Measurements from ENCODE around the gene NHP2.
A peak's percentile ranks its signal among the peaks of the same experiment; 100 is the strongest.
"Not testable (repeated sequence)": the region's sequence is repeated elsewhere in the genome, so short reads cannot be mapped to it uniquely, and the experiment has no call there.

The NHP2 gene

DNA sequence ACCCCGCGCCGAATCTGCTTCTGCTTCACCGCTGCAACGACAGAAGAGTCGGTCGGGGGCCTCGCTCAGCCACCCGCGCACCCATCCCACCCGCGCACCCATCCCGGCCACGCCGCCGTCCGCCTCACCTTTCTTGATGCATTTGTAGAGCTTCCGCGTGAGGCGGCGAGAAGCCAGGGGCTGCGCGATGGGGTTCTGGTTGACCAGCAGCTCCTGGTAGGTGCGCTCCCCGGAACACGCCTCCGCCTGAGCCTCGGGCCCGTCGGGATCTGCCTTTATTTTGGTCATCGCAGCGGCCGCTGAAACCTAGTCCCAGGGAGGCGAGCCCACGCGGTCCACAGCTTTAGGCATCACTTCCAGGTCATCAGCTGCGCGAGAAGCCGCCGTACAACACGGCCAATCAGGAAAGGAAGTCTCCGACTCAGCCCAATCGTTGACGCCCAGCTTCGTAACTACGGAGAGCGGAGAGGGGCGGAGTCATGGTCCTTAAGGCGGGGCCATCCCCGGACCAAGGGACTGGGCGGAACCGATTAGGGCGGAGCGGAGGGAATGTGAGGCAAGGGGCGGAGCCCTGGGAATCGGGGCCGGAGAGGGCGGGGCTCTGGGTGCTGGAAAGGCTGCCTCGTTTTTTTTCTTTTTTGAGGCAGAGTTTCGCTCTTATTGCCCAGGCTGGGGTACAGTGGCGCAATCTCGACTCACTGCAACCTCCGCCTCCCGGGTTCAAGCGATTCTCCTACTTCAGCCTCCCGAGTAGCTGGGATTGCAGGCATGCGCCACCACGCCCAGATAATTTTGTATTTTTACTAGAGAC is at the start of gene NHP2:
Gene NHP2, minus strand, starts transcription at position 356 of the 811 bp plus-strand sequence. Its CDS starts 68 bp downstream, at position 288.
- DNase-seq, result peak; percentile 92

DNA sequence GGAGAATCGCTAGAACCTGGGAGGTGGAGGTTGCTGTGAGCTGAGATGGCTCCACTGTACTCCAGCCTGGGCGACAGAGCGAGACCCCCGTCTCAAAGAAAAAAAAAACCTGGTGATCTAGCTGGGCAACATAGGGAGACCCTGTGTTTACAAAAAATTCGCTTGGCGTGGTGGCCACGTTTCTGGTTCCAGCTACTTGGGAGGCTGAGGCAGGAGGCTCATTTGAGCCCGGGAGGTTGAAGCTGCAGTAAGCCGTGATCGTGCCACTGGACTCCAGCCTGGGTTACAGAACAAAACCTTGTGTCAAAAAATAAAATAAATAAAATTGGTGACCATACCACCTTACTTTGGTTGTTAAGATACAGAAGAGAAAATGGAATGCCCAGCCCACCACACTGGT is 48.9 kb upstream of the NHP2 start:
- DNase-seq, result no peak

DNA sequence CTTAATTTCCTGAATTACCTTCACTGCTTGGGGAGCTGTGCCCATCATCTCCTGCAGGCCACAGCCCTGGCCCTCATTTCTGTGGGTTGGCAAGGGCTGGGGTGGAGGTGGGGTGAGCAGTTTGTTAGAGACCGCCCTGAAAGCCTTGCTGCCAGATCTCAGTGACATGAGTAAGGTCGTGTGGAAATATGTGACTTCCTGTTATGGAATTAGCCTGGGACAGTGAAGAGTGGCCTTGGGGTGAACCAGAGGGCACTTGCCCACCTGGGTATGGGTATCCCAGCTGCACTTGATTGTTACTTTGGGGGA is 48.2 kb upstream of the NHP2 start:
- DNase-seq, result no peak

DNA sequence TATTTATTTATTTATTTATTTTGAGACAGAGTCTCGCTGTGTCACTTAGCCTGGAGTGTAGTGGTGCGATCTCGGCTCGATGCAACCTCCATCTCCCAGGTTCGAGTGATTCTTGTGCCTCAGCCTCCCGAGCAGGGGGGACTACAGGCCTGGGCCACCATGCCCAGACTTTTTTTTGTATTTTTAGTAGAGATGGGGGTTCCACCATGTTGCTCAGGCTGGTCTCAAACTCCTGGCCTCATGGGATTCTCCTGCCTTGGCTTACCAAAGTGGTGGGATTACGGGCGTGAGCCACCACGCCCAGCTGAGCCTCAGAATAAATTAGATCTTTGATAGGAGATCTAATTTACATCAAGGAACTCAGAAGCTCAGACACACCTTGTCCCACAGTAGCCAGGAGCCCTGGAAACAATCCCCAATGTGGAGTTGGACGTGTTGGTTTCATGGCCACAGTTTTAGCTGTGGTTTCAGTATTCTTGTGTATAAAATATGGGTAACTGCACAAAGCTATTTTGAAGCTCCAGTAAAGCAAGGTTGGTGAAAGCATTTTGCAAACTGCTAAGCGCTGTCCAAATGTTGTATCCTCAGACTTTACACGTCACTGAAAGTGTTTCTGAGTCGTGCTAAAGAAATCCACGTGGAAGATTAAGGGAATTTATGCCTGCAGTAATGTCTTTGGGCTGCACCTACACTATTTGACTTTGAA is 47.7 kb upstream of the NHP2 start:
- DNase-seq, result no peak

DNA sequence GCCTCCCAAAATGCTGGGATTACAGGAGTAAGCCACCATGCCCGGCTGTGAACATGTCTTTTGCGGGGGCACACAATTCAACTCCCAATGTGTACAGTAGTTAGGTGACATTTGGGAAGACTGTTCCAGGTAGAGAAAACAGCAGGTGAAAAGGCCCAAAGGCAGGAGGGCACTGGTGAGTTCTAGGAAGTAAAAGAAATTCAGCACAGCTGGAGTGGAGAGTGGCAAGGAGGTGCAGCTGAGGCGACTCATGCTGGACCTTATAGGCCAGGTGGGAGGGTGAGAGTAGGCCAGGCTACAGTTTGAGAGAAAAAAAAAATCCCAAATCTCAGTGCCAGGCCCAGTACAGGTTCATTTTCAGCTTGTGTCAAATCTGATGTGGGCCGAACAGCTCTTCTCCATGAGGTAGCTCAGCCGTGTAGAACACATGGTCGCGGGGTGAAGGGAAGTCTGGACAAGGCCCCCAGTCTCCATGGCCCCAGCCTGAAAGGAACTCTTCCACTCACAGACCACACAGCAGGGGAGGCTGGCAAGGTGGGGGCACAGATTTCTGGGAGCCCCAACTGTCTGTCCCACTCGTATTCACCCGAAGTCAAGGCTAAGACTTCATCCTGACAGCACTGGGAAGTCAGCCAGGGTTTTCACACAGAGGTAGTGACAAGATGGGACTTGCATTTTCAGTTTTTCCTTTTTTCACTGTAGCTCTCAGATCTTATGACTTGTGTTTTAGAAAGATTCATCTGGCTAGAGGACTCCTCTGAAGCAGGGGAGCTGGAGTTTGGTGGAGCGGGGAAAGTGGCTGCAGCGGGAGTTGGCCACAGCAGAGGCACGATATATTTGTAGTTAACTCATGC is 46.1 kb upstream of the NHP2 start:
- no peak for DNase-seq

DNA sequence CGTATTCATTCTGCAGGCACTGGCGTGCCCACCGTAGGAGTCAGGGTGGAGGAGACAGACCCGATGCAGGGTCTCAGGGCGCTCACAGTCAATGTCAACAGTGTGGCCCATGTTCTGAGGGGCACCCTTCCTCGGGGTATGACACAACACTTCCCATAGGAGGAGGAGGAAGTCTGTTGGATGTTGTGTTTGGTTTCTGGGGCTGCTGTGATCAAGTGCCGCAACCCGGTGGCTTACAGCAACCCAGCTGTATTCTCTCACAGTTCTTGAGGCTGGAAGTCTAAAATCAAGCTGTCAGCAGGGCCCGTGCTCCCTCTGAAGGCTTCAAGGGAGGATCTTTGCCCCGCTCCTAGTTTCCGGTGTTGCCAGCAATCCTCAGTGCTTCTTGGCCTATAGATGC is 45.0 kb upstream of the NHP2 start:
- no peak for DNase-seq

DNA sequence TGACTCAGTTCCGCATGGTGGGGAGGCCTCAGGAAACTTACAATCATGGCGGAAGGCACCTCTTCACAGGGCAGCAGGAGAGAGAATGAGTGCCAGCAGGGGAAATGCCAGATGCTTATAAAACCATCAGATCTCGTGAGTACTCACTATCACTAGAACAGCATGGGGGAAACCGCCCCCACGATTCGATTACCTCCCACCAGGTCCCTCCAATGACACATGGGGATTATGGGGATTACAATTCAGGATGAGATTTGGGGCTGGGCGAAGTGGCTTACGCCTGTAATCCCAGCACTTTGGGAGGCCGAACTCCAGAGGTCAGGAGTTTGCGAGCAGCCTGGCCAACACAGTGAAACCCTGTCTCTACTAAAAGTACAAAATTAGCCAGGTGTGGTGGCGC is 44.5 kb upstream of the NHP2 start:
- DNase-seq, result not testable (repeated sequence)

DNA sequence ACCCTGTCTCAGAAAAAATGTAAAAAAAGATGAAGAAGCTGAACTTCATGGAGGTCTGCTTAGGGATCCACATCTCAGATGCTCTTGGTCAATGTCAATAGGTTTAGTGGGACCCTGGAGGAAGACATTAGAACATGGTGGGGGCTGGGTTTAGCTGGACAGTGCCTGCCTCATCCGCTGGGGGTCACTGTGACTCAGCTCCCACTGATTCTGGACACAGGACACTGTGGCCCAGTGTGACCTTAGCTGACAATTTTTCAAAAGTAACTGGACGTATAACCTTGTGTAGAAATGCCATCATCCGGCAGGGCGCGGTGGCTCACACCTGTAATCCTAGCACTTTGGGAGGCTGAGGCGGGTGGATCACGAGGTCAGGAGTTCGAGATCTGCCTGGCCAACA is 43.3 kb upstream of the NHP2 start:
- DNase-seq, result no peak

DNA sequence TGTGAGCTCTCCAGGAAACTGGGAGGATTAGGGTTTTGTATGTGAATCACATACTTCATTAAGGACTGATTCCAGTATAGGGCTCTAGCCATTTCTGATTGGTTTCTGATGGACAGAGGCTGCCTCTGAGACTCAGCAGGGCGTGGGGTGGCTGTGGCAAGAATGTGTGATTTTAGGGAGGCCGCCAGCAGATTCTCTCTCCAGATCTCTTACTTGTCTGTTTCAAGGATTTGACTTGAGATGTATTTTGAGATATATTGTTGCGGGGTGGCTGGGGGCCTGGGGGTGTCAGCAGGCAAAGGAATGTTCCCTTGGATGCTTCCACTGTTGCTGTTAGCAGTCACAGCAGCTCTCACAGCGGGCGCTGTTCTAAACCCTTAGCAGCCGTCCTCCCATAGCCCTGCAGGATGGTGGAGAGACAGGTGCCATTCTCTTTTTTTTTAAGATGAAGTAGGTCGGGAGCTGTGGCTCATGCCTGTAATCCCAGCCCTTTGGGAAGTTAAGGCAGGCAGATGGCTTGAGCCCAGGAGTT is 42.7 kb upstream of the NHP2 start:
- no peak for DNase-seq

DNA sequence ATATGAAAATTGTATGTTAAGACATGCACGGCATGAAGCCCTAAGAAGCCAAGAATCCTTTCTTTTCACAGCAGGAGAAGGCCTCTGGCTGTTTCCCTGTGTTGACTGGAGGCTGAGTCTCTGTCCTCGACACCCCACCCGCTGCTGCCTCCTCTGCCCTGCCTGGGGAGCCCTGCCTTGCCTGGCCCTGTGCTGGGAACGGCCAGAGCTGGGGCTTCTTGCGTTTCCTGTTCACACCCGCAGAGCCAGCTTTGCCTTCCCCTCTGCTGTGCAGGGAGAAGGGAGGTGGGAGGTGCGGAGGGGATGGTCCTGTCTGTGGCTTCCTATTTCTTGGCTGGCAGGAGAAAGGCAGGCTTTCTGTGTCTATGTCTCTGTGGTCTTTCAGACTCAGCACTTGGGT is 40.3 kb upstream of the NHP2 start:
- no peak for DNase-seq

DNA sequence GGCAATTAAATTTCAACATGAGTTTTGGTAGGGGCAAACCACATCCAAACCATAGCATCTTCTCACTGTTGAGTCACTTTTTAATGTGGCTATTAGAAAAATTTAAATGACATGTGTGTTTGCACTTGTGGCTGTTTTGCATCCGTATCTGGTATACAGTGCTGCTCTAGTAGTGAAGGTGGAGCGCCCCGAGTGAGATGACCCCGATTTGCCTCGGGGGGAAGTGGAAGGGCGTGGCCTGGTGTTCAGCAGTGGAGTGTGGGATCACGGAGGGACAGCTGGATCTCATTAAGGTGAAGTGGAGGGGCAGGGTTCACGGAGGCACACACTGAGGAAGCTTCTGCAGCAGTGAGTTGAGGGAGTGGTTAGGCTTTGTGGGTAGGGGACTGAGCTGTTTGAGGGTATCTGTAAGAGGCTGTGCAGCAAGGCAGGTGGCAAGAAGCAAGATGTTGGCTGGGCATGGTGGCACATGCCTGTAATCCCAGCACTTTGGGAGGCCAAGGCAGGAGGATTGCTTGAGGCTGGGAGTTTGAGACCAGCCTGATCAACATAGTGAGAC is 39.6 kb upstream of the NHP2 start:
- DNase-seq, result no peak

DNA sequence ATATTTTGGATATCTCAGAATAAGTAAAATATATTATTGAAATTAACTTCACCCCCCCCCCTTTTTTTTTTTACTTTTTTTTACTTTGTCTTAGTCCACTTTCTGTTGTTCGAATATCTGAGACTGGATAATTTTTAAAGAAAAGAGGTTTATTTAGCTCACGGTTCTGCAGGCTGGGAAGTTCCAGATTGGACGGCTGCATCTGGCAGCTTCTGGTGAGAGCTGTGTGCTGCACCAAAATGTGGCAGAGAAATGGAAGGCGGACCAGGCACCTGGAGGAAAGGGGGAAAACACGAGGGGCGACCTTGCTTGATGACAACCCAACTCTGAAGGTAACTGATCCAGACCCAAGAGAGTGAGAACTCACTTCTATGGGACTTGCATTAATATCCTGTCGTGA is 39.1 kb upstream of the NHP2 start:
- no peak for DNase-seq

DNA sequence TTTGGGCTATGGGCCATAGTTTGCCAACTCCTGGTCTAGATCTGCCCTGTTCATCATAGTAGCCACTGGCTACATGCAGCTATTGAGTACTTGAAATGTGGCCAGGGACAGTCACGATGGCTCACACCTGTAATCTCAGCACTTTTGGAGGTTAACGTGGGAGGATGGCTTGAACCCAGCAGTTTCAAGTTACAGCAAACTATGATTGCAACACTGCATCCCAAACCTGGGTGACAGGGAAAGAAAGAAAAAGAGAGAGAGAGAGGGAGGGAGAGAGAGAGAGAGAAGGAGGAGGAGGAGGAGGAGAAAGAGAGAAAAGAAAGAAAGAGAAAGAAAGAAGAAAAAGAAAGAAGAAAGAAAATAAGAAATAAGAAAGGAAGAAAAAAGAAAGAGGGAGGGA is 38.6 kb upstream of the NHP2 start:
- DNase-seq, result no peak

DNA sequence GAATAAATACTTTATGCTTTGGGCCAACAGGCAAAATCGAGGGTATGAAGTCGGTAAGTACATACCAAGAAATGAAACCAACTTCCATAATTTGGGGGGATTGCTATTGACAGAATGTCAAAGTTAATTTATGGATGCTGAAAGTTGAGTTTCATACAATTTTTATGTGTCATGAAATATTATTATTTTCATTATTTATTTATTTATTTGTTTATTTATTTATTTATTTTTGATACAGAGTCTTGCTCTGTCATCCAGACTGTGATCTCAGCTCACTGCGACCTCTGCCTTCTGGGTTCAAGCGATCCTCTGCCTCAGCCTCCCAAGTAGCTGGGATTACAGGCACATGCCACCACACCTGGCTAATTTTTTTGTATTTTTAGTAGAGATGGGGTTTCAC is 38.0 kb upstream of the NHP2 start:
- DNase-seq, result no peak

DNA sequence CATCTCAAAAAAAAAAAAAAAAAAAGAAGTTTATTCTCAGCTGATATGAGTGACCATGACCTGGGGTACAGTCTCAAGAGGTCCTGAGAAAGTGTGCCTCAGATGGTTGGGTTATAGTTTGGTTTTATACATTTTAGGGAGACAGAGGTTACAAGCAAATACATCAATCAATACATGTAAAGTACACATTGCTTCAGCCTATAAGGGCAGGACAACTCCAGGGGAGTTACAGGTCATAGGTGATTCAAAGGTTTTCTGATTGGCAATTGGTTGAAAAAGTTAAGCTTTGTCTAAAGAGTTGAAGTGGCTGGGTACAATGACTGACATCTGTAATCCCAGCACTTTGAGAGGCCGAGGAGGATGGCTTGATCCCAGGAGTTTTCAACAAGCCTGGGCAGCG is 35.7 kb upstream of the NHP2 start:
- DNase-seq, result no peak

DNA sequence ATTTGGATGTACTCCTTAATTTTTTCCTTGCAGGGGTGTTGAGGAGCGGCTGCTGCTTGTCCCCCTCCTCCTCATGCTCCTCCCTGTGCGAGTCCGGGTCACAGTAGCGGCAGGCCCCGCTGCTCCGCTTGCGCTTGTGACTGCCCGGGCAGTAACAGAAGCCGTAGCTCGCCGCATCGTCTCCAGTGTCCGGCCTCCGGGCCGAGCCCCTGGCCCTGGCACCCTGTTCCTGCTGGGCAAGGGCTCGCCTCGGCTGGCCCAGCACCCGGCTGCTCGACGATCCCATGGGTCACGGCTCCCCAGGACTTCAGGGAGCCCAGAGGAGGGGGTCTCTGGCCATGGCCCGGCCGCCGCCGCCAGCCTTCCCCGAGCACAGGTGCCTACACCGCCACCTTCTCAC is 33.3 kb upstream of the NHP2 start, which contains the start of gene GMCL2:
Gene GMCL2, minus strand, starts transcription at position 358 of the 400 bp plus-strand sequence. Its CDS starts 72 bp downstream, at position 286.
- no peak for DNase-seq

DNA sequence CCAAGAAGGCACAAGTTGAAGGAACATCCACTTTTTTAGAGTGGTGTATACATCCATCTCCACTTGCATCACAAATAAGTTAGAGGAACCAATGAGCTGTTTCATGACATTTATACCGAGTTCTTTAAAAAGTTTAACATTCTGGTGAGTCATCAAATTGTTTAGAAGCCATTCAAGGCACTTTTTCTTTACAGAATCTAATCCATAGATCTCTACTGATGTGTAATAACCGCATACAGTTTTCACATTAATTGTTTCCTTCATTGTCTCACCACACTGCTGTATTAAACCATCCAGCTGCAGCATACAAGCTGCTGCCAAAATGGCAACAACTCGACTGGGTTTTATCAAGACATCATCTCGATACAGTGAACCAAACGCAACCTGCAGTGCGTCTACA is 32.7 kb upstream of the NHP2 start:
- DNase-seq, result no peak

DNA sequence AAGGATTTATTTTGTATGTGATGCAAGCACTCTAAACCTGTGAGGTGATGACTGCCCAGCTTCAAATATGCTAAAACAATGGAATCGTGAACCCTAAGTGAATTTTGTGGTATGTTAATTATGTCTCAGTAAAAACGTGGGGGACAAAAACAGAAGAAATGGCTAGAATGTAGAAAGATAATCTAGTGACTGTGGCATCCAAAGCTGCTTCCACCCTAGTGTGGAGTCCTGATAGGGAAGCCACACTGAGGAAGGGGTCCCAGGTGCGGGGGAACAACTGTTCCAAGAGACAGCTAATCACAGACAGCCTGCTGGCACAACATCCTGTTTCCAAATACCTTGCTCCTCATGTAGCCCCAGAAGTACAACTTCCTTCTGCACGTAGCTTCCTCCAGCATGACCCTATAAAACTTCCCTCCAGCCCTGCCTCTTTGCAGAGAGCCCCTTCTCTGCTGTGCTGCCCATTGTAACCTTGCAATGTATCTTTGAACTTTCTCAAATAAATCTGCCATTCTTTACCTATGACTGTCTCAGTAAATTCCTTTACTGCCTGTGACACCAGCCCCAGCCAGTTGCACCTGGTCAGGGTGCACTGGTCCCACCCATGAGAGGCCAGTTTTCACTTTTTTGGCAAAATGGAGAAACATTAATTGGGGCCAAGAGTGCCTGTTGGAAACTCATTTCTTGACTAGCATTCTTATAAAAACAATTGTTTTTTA is 28.6 kb upstream of the NHP2 start:
- DNase-seq, result no peak

DNA sequence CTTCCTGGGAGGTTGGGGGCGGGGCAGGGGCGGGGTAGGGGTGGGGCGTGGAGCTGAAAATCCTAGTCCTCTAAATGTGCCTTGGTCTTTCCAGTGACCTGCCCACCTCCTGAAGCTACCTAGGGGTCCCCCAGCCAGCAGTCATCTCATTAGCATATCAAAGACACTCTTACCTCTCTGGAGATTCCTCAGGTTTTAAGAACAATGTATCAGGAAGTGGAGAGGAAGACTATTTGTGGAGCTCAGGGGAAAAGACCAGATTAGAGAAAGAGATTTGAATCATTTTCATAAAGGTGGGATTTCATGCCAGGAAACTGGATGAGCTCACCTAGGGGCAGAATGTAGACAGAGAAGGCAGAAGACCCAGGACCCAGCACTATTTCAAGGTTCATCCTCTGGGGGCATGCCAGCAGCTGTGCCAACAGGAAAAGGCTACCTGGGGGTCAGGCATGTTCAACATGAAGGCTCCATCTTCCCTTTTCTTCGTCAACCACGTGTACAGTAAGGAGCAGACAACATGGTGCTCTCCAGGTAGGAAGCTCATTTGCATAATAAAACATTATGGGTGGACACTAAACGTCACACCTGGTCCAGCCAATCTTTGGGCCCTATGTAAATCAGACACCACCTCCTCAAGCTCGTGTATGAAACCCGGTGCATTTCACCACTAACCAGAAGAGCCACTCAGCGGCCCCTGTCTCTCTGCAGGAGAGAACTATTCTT is 26.6 kb upstream of the NHP2 start:
- DNase-seq, result no peak

DNA sequence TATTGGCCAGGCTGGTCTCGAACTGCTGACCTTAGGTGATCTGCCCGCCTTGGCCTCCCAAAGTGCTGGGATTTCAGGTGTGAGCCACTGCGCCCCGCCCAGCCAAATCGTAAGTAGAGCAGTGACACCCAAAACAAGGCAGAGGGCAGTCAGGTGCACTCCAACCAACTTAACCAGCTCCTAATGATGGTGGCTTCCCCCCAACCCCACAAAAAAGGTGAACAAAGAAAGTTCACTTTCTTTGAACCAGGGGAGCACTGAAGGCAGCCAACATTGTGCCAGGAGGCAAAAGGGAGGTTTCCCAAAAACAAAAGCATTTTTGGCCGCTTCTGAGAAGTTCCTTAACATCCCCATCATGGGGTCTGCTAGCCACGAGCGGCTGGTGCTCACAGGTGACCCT is 23.9 kb upstream of the NHP2 start:
- no peak for DNase-seq

DNA sequence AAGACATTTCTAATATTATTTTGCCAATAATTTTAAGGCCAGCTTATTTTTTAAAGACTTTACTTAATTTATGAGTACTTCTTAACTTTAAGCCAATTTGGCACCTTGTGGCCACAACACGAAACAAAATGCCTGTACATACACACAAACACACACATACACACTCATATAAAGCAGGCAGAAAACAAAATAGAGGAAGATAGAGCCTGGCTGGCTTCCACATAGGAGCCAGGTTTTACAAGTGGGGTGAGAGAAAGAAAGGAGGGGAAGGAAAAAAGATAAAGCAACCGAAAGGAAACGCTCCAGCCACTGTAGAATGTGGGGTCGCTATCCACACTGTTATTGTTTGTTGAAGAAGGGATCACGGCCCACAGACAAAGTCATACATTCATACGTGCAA is 23.1 kb upstream of the NHP2 start:
- DNase-seq, result no peak

DNA sequence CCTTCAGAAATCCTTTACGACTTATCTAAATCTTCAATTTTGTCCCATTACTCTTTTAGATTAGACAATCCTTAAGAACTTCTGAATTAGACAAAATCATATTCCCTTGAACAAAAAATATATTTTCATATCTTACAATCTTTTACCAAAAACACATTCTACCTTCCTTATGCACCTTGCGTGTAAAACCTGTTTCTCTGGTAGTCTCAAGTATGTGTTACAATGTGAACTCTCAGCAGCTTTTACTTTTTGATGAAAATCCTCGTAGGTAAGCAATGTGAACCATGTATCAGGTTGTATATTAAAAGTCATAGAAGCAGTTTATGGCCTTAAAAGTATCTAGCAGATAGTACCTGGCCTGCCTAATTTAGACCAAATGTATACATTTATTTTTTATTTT is 20.8 kb upstream of the NHP2 start:
- no peak for DNase-seq
